NCI-H748 treated with DMSO at 0.1 percent for 48 hours (cell line): ENCODE results near the gene GRK2.

Source experiments
- DNase-seq: peaks from one replicate; lab custom pipeline; 2025; lab: John Stamatoyannopoulos, UW

Gene GRK2

DNA sequence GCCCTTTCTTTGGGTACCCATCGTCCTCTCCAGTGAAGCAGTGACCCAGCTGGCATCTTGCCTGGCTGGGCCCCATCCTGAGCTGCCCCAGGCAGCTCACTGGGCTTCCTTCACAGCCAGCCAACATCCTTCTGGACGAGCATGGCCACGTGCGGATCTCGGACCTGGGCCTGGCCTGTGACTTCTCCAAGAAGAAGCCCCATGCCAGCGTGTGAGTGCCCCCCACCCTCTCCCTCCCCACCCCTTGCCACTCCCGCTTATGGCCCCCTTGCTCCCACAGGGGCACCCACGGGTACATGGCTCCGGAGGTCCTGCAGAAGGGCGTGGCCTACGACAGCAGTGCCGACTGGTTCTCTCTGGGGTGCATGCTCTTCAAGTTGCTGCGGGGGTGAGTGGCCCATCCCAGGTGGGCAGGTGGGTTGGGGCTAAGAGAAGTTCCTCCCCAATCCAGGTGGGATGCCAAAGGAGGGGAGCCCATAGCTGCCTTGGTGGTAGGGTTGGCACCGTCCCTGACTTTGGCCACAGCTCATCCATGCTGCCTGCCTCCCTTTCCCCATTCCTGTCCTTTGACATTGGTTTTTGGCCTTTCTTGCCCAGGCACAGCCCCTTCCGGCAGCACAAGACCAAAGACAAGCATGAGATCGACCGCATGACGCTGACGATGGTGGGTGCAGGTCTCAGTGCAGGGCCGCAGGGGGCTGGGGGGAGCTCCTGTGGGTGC, 16.0 kb downstream of the GRK2 start:
- DNase-seq, result no peak

DNA sequence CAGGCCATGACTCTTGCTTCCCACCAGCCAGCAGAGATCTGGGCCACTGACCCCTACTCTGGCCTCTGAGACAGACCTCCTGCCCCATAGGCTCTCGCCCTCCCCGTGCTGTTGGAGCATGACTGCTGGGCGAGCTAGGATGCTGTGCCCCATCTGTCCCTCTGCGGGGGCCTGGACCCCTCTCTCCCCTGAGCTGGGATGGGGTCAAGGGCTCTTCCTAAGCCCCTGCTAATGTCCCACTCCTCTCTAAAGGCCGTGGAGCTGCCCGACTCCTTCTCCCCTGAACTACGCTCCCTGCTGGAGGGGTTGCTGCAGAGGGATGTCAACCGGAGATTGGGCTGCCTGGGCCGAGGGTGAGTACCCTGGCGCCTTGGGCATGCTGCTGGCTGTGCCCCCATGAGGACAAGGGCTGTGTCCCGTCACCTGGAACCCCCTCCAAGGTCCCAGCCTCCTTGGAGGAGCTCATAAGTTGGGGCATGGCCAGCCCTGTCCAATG, 16.7 kb downstream of the GRK2 start:
- DNase-seq, result no peak

DNA sequence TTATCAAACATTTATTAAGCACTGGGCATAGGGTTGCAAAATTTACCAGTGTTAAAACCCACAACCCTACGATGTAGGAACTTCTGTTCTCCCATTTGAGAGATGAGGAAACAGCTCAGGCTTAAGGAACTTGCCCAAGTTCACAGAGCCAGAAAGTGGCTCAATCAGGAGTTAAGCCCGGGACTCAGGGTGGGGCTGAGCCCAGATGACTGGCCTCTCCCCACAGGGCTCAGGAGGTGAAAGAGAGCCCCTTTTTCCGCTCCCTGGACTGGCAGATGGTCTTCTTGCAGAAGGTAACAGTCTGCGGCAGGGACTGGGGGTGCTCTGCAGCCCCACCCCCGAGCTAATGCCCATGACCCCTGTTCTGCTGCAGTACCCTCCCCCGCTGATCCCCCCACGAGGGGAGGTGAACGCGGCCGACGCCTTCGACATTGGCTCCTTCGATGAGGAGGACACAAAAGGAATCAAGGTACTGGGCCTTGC, 17.2 kb downstream of the GRK2 start:
- DNase-seq, result no peak

DNA sequence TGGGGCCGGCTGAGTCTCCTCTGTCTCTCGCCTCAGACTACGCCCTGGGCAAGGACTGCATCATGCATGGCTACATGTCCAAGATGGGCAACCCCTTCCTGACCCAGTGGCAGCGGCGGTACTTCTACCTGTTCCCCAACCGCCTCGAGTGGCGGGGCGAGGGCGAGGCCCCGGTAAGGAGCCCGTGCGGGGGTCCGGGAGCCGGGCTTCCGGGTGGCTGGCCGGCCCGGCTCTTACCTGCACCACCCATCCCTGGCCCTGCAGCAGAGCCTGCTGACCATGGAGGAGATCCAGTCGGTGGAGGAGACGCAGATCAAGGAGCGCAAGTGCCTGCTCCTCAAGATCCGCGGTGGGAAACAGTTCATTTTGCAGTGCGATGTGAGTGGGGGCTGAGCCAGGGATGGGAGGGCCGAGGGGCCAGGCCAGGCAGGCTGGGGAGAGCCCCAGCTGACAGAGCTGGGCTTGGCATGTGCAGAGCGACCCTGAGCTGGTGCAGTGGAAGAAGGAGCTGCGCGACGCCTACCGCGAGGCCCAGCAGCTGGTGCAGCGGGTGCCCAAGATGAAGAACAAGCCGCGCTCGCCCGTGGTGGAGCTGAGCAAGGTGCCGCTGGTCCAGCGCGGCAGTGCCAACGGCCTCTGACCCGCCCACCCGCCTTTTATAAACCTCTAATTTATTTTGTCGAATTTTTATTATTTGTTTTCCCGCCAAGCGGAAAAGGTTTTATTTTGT, 18.7 kb downstream of the GRK2 start:
- DNase-seq, result no peak

DNA sequence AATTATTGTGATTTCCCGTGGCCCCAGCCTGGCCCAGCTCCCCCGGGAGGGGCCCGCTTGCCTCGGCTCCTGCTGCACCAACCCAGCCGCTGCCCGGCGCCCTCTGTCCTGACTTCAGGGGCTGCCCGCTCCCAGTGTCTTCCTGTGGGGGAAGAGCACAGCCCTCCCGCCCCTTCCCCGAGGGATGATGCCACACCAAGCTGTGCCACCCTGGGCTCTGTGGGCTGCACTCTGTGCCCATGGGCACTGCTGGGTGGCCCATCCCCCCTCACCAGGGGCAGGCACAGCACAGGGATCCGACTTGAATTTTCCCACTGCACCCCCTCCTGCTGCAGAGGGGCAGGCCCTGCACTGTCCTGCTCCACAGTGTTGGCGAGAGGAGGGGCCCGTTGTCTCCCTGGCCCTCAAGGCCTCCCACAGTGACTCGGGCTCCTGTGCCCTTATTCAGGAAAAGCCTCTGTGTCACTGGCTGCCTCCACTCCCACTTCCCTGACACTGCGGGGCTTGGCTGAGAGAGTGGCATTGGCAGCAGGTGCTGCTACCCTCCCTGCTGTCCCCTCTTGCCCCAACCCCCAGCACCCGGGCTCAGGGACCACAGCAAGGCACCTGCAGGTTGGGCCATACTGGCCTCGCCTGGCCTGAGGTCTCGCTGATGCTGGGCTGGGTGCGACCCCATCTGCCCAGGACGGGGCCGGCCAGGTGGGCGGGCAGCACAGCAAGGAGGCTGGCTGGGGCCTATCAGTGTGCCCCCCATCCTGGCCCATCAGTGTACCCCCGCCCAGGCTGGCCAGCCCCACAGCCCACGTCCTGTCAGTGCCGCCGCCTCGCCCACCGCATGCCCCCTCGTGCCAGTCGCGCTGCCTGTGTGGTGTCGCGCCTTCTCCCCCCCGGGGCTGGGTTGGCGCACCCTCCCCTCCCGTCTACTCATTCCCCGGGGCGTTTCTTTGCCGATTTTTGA, 19.5 kb downstream of the GRK2 start:
- no peak for DNase-seq

DNA sequence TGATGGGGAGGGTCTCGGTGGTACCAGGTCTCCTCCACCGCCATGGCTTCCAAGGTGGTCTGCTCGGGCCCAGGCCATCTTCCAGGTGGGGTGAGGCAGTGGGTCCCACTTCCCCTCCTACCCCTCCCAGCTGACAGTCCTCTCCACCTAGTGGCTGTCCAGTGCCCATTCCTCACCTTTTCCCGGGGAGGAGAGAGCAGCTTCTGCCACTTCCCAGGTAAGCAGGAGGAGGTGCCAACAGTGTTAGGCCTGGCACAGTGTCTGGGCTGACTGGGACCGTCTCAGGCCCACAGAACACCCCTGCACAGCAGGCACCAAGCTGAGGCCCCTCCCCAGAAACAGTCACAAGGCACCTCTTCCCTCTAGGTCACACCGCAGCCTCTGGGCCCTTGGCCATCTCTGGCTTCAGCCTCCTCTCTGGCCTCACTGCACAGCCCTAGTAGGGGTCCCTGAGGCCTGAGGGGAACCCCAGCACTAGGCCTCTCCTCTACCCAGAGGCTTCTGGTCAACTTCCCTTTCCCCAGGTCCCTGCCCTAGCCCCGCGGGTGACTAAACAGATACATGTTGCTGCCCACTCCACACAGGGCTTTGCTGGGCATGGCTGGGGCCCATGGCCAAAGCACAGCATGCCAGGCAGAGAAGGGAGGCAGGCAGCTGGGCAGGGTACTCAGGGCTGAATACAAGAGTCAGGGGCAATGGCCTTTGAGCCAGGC, 20.5 kb downstream of the GRK2 start:
- no peak for DNase-seq

DNA sequence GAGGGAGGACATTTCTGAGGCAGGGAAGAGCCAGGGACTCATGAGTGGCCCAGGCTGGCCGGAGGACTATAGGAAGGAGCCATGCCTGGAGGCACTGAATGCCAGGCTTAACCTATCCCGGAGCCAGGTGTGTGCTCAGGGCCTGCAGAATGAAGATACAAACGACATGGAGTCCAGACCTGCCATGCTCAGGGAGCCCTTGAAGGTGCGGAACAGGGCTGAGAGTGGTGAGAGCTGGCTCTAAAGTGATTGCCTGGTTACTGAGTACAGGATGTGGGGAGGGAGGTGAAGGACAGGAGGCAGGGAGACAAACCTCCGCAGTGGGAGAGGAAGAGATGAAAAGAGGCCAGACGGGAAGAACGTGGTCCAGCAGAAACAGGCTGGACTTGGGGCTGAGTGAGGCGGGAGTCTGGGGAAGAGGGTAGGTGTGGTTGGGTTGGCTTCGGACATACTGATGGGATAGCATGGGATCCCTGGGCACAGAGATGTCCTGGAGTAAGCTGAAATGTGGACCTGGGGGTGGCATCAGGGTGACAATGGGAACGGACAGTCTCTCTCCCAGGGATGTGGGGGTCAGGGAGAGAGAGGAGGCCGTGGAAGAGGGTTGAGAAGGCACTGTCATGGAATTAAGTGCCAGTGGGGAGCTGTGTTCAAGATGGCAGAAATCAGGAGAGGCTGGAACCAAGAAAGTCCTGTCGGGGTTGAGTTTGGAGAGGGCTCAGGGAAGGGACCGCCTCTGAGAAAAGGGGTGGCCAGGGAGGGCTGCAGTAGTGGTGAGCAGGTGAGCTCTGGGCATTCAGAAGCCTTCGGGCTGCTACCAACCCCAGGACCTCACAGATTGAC, 21.3 kb downstream of the GRK2 start:
- no peak for DNase-seq

DNA sequence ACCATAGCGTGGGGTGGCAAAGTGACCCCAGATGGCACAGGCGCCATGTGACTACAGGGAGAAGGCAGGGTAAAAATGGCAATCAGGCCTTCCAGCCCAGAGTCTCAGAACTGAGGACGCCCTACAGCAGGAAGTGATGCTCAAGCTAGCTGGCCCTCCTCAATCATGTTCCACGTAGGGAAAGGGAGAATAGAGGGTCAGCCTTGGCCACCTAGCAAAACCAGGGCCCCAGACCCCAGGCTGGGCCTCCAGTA, 21.9 kb downstream of the GRK2 start:
- no peak for DNase-seq

DNA sequence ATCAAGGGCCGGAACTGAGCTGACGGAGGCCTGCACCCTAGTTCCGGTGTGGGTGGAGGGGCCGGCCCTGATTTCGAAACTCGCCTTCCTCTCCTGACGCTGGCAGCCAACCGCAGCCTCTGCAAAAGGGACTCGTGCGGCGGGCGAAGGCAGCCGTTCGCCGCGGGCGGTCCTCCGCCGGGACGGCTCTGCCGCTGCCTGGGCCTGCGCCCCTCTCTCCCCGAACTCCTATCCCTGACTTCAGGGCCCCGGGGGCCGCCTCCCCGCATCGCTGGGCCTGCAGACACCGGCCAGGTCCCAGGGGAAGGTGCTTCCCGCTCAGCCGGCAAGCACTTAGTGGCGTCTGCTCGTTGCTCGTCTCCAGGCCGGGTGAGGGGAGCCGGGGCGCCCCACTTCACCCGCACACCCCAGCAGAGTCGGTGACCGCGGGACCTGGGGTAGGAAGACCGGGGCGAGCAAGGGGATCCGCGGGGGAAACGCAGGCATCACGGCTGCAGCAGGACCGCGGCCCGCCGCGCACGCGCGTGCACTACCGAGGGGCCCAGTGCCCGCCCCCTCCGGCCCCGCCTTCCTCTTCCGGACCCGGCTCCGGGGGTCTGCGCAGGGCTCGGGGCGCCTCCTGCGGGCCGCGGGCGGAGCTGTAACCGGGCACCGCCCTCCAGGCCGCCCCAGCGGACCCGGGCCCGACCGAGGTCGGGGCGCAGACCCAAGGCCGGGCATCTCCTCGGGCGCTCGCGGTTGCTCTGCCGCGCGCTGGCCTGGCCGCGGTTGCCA, 22.4 kb downstream of the GRK2 start:
- DNase-seq, result peak; percentile 72

DNA sequence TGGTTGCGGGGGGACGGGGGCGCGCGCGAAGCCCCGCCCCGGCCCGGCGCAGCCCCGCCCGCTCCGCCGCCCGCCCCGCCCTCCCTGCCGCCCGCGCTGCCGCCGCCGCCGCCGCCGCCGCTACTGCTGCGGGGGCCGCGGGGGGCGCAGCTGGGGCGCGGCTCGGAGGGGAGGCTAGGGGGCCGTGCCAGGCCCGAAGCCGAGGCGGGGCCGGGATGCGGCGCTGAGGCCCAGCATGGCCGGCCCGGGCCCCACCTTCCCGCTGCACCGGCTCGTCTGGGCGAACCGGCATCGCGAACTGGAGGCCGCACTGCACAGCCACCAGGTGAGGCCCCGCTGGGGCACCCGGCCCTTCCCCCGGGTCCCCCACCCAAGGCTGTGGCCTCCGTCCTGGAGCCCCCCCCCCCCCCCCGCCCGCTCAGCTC, 23.0 kb downstream of the GRK2 start, which contains the start of gene ANKRD13D:
ANKRD13D (plus strand) TSS at position 78 of the 425 bp plus-strand sequence; CDS start at position 236, 158 bp downstream.
- DNase-seq, result no peak

DNA sequence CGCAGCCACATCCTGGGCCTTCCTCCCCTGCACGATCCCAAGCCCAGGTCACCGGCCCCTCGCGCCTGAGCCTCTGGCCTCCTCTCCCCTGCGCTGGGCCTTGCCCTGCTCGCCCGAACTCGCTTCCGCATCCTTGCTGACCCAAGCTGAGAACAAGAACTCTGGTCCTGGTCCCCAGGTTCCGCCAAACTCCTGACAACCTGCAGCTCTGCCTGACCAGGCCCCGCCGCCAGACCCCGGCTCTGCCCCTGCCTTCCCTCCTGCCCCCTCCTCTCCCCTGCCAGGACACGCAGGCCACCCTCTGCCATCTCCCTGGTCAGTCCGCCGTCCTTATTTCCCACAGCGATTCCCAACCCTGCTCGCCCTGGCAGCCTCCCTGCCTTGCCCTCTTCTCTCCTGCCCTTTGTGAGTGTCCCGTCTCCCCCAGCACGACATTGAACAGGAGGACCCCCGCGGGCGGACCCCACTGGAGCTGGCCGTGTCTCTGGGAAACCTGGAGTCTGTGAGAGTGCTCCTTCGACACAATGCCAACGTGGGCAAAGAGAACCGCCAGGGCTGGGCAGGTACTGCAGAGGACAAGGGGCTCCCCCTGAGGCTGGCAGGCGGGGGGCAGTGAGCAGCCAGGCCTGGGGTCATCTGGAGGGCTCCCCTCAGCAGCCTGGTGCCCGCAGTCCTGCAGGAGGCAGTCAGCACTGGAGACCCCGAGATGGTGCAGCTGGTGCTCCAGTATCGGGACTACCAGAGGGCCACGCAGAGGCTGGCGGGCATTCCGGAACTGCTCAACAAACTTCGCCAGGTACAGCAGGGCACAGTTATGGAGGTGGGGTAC, 23.6 kb downstream of the GRK2 start:
- no peak for DNase-seq

DNA sequence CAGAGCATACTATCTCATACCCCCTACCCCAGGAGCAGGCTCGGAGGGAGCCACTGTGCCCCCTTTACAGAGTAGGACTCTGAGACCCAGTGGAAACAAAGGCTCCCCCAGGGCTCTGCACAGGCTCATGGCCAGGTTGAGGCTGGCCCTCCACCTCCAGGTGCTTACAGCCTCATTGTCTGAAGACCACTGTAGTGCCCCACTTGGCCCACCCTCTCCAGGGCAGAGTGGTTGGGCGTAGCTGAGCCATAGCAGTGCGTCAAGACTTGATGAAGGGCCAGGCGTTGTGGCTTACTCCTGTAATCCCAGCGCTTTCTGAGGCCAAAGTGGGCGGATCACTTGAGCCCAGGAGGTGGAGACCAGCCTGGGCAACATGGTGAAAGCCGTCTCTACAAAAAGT, 24.5 kb downstream of the GRK2 start:
- no peak for DNase-seq

DNA sequence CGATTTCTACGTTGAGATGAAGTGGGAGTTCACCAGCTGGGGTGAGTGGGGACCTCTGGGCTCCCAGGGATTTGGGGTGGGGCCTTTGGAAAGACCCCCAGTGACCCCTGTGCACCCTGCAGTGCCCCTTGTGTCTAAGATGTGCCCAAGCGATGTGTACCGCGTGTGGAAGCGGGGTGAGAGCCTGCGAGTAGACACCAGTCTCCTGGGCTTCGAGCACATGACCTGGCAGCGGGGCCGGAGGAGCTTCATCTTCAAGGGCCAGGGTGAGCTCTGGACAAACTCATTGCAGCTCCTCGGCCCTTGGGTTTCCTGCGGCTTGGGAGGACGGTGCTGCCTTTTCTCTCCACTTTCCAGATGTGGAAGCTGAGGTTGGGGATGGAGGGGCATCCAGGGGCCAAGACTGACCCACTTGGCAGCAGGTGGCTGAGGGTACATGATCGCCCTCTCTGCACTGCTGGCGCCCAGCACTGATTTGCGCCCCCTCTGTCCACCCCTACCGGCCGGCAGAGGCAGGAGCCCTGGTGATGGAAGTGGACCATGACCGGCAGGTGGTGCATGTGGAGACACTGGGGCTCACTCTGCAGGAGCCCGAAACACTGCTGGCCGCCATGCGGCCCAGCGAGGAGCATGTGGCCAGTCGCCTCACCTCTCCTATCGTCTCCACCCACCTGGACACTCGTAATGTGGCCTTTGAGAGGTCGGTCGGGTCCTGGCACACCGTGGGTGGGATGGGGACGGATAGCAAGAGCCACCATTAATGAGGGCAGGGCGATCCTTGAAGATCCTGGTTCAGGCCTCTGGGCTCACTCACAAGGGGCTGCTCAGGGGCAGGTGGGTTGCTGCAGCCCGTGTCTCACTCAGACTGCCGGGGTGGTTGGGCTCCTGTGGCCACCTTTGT, 25.5 kb downstream of the GRK2 start:
- DNase-seq, result no peak

DNA sequence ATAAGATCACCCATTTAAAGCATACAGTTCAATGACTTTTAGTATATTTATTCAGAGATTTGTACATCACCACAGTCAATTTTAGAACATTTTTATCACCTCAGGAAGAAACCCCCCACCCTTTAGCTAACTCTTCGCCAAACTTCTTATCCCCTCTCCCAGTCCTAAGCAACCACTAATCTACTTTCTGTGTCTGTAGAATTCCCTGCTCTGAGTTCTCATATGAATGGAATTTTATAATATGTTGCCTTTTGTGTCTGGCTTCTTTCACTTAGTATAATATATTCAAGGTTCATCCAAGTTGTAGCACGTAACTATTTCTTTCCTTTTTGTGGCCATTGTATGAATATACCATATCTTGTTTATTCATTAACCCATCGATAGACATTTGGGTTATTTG, 26.4 kb downstream of the GRK2 start:
- no peak for DNase-seq

DNA sequence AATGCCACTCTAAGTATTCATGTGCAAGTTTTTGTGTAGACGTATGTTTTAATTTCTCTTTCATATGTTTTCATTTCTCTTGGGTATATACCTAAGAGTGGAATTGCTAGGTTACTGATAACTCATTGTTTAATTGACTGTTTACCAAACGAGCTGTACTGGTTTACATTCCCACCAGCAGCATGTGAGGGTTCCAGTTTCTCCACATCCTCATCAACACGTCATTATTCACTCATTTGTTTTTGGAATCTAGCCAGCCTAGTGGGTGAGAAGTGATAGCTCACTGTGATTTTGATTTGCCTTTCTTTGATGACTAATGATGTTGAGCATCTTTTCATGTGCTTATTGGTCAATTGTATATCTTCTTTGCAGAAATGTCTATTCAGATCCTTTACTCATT, 26.8 kb downstream of the GRK2 start:
- no peak for DNase-seq

DNA sequence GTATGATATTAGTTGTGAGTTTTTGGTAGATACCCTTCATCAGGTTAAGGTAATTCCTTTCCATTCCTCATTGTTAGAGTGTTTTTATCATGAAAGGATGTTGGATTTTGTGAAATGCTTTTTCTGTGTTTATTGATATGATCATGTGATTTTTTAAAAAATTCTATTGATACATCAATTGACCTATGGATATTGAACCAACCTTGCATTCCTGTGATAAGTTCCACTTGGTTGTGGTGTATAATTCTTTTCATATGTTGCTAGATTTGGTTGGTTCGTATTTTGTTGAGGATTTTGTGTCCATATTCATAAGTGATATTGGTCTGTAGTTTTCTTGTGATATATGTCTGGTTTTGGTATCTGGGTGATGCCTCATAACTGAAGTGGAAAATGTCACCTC, 29.6 kb downstream of the GRK2 start:
- no peak for DNase-seq

DNA sequence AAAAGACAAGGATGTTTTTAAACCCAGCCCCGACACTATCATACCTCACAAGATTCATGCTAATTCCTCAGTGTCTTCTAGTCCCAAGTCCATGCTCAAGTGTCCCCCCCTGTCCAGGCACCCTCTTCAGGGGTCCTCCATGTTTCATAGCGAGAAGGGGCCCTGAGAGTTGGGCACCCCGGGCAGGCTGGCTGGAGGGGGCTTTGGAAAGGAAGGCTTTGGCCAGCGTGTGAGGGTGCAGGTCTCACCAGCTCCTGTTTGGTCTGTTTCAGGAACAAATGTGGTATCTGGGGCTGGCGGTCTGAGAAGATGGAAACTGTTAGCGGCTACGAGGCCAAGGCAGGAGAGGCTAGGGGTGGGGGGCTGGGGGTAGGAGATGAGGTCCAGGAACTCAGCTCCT, 32.5 kb downstream of the GRK2 start:
- DNase-seq, result no peak
